Hindlimb muscle (tissue), 1 donor: ENCODE data around the gene SPINK8. TPM values are rescaled to one million over a fixed set of nuclear protein-coding genes. Genes with fewer than 3 reads are reported as not detected.
A peak's percentile ranks its signal among the peaks of the same experiment; 100 is the strongest.

Experiments
- DNase-seq: peaks from one replicate; pipeline ENCODE4 v3.0.0-alpha.2; 2013
- polyA plus RNA-seq: library from polyadenylated mRNA; unstranded; fragments of 120-200 nt; gene quantifications from one replicate; pipeline ENCODE4 v1.2.1, GENCODE V29; 2013; ENCODE audit not compliant: insufficient read length

The SPINK8 gene
- polyA plus RNA-seq, 1 donor: not detected

GRCh38 chr3:48320996-48321395 lies 12.5 kb downstream of the SPINK8 start:
- no peak for DNase-seq

GRCh38 chr3:48318713-48319468 lies 14.6 kb downstream of the SPINK8 start:
- DNase-seq: no peak

GRCh38 chr3:48314542-48314941 lies 18.9 kb downstream of the SPINK8 start:
- DNase-seq: no peak

- no peak for DNase-seq
These were observed 26.5 kb downstream of the SPINK8 start for GRCh38 chr3:48306860-48307530.

- no peak for DNase-seq
These were observed 27.2 kb downstream of the SPINK8 start for GRCh38 chr3:48306290-48306689.

- DNase-seq: no peak
These were observed 28.1 kb downstream of the SPINK8 start for GRCh38 chr3:48305396-48305795.

GRCh38 chr3:48303021-48303420 lies 30.4 kb downstream of the SPINK8 start:
- DNase-seq: no peak

GRCh38 chr3:48301800-48302166 lies 31.7 kb downstream of the SPINK8 start:
- peak; percentile 25 for DNase-seq

- DNase-seq: peak; percentile 91
These were observed 32.3 kb downstream of the SPINK8 start, which contains the start of gene NME6 for GRCh38 chr3:48301020-48301799. Gene NME6 (minus strand): TSS chr3:48301367.

GRCh38 chr3:48299746-48300712 lies 33.4 kb downstream of the SPINK8 start:
- DNase-seq: no peak

- DNase-seq: no peak
These were observed 36.2 kb downstream of the SPINK8 start for GRCh38 chr3:48297111-48297810.

- DNase-seq: no peak
These were observed 36.8 kb downstream of the SPINK8 start for GRCh38 chr3:48296699-48297098.

- DNase-seq: no peak
These were observed 38.7 kb downstream of the SPINK8 start for GRCh38 chr3:48294611-48295263.

GRCh38 chr3:48289659-48290058 lies 43.8 kb downstream of the SPINK8 start:
- DNase-seq: no peak

GRCh38 chr3:48287034-48287433 lies 46.4 kb downstream of the SPINK8 start:
- DNase-seq: no peak

- no peak for DNase-seq
These were observed 47.2 kb downstream of the SPINK8 start for GRCh38 chr3:48286308-48286707.

GRCh38 chr3:48285675-48286074 lies 47.8 kb downstream of the SPINK8 start:
- DNase-seq: no peak

- no peak for DNase-seq
These were observed 48.3 kb downstream of the SPINK8 start for GRCh38 chr3:48285132-48285531.

GRCh38 chr3:48280881-48281280 lies 52.6 kb downstream of the SPINK8 start:
- no peak for DNase-seq

GRCh38 chr3:48278884-48279559 lies 54.4 kb downstream of the SPINK8 start:
- no peak for DNase-seq
